Measurements from ENCODE around the gene MAP3K5.

DNA sequence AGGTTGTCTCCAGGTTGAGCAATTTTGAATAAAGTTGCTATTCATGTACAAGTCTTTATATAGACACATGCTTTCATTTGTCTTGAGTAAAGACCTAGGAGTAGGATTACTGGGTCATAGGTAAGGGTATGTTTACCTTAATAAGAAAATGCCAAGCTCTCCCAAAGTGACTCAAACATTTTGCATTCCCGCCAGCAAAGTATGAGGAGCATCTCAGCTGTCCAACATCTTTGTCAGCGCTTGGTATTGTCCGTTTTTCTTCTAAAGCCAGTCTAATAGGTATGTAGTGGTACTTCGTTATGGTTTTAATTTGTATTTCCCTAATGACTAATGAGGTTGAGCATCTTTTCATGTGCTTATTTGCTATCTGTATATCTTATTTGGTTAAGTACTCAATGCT lies 67.2 kb downstream of the MAP3K5 start:
- no peak for TF ChIP-seq POLR2A (IDR thresholded peaks at IDR 0.05)
- TF ChIP-seq CTCF (IDR thresholded peaks at IDR 0.05) = no peak
- no peak for TF ChIP-seq POLR2AphosphoS5 (IDR thresholded peaks at IDR 0.05; ENCODE audit: insufficient read depth in 1 of 2, low read depth in 1 of 2)

All from vagina (tissue), 2 donors.